GM23248 (cell line): ENCODE measurements around the gene MOV10L1.

Source experiments
- EZH2 ChIP-seq: fragments of 200-600 bp; sonication (generic); IDR thresholded peaks from 2 replicates; pipeline ENCODE4 v1.6.1; 2018; ENCODE audit warnings: antibody characterized with exemption, mild to moderate bottlenecking; ENCODE audit not compliant: insufficient read depth, poor library complexity, severe bottlenecking
- EZH2phosphoT487 ChIP-seq: fragments of 200-600 bp; sonication (generic); IDR thresholded peaks from 2 replicates; pipeline ENCODE4 v1.6.1; 2018; ENCODE audit warnings: antibody characterized with exemption, moderate library complexity, mild to moderate bottlenecking, low read depth; ENCODE audit not compliant: insufficient read depth

- no peak for TF ChIP-seq EZH2
- no peak for TF ChIP-seq EZH2phosphoT487
These were observed 15.6 kb downstream of the MOV10L1 start for GRCh38 chr22:50105208-50106100.
